ENCODE measurements around the gene ZFYVE1.
"Not testable (repeated sequence)": the region's sequence is repeated elsewhere in the genome, so short reads cannot be mapped to it uniquely, and the experiment has no call there.

Gene ZFYVE1

GRCh38 chr14:73003681-73004080, 23.2 kb downstream of the ZFYVE1 start:
- no peak for DNase-seq

DNA sequence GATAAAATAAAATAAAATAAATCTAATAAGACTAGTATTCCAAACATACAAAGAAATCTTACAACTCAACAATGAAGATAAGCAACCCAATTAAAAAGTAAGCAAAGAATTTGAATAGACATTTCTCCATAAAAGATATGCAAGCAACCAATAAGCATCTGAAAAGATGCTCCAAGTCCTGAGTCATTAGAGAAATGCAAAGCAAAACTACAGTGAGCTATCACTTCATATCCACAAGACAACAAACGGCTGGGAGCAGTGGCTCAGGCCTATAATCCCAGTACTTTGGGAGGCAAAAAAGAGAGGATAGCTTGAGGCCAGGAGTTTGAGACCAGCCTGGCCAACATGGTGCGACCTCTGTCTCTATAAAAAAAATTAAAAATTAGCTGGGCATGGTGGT, 26.8 kb downstream of the ZFYVE1 start:
- DNase-seq = no peak

GRCh38 chr14:72999316-72999715, 27.6 kb downstream of the ZFYVE1 start:
- no peak for DNase-seq

GRCh38 chr14:72998252-72998903, 28.5 kb downstream of the ZFYVE1 start:
- no peak for DNase-seq

- no peak for DNase-seq
Measured at GRCh38 chr14:72996916-72997315, 30.0 kb downstream of the ZFYVE1 start.

GRCh38 chr14:72990171-72990570, 36.7 kb downstream of the ZFYVE1 start:
- no peak for DNase-seq

GRCh38 chr14:72986857-72987256, 40.0 kb downstream of the ZFYVE1 start:
- no peak for DNase-seq

DNA sequence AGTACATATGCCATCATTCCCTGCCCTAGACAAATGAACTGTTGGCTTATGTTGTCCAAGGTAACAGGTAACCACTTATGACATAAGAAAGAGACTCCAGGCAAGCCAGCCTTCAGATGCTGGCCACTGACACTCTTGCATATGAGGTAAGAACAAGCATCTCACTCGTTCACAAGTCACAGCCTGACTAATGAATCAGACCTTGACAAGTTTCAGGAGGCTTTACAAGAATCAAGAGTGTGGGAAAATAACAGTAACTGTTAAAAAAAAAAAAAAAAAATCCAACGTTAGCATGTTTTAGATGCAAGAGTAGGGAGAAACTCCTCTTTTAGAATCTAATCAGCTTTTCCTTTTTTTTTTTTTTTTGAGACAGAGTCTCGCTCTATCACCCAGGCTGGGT, 40.7 kb downstream of the ZFYVE1 start:
- no peak for DNase-seq

DNA sequence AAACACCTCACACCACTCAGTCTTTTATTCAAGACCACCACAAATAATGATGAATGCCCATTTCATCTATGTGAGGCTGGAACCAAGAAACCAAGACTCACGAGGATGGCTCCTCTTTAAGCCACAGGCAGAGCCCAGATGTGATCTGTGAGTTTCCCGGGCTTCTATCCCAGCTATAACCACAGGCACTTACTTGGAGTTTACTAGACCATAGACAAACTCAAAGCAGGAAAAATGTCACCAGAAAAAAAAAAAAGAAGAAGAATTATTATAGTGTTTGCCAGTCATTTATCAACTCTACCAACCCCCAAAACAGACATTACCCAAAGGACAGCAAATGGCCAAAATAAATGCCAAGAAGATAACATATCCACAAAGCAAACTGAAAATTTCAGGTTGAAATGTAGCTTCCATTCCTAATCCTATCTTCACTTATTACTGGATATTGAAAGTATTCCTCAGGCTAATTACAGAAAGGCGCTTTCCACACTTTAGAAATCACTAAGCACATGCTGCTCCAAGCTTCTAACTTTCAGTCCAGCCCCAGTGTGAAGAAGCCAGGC, 44.7 kb downstream of the ZFYVE1 start:
- DNase-seq = no peak

DNA sequence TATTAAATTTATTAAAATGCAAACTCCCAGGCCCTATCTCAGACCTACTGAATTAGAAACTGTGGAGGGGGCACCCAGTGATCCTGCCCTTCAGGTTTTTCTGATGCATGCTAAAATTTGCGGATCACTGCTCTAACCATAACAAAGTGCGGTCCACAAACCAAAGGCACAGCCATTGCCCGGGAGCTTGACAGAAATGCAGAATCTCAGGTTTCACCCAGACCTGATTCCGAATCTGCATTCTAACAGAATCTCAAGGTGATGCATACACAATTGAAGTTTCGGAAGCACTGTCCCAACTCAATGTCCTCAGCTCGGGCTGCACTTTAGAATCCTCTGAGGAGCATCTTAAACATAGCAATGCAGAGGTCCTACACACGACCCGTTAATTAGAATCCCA, 46.0 kb downstream of the ZFYVE1 start:
- no peak for DNase-seq

DNA sequence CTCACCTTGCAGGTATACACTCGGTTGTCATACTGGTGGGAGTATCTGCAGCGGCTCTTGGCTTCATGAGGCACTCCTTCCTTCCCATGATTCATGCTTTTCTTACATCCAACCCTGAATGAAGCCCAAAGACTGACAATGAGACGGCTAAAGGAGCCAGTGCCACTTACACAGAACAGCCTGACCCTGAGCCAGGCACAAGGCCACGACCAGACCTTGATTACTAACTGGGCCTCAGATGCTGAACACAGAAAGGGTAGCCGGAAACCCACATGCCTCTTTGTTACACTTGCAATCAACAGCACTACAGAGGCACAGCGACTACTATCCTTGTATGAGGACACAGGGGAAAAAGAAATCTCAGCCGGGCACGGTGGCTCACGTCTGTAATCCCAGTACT, 48.0 kb downstream of the ZFYVE1 start:
- no peak for DNase-seq

GRCh38 chr14:72975770-72976169, 51.1 kb downstream of the ZFYVE1 start:
- no peak for DNase-seq

DNA sequence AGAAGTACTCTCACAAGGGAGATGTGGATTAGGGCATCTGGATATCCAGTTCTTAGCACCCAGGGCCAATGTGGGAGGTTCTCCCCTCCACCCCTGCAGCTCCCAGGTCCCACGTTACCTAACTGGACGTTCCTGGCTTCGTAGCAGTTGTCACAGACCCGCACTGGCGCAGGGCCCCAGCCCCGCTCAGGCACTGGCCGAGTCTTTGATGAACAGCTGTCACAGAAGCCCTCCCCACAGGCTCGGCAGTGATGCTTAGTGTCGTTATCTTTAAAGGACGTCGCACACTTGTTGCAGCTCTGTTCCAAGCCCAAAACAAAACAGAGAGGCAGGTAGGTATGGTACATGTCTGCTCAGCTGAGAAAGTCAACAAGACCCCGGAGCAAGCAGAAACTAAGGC, 52.2 kb downstream of the ZFYVE1 start:
- no peak for DNase-seq

GRCh38 chr14:72970824-72971434, 56.0 kb downstream of the ZFYVE1 start:
- no peak for DNase-seq

- DNase-seq = no peak
Measured at GRCh38 chr14:72970058-72970630, 56.8 kb downstream of the ZFYVE1 start.

DNA sequence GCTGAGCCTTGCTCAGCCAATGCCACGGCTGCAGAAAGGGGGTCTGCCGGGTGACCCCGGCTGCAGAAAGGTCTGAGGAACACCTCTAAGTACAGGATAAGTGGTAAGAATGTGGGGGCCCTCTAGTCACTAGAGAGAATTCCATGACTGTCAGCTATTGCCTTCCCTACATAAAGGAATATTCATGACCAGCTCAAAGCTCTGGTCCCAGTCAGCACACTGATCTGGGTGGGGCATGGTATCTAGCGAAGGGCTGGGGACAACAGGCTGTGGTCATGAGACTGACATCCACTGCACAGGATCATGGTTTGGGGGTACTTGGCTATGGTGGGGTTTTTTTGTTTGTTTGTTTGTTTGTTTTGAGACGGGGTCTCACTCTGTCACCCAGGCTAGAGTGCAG, 58.6 kb downstream of the ZFYVE1 start:
- DNase-seq = no peak

DNA sequence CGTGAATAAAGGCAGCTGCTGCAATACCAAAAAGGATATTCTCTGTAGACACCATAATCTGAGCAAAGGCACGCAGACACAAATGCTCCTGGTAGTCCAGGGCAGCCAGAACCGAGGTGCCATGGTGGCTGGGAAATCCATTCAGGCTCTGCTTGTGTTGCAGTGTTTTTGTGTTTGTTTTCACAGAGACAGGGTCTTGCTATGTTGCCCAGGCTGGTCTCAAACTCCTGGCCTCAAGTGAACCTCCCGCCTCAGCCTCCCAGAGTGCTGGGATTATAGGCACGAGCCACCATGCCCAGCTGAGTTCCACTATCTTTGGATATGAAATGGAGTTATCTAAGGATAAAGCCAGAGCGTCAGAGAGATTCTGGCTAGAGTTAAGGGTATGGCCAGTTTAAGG, 60.9 kb downstream of the ZFYVE1 start:
- no peak for DNase-seq

DNA sequence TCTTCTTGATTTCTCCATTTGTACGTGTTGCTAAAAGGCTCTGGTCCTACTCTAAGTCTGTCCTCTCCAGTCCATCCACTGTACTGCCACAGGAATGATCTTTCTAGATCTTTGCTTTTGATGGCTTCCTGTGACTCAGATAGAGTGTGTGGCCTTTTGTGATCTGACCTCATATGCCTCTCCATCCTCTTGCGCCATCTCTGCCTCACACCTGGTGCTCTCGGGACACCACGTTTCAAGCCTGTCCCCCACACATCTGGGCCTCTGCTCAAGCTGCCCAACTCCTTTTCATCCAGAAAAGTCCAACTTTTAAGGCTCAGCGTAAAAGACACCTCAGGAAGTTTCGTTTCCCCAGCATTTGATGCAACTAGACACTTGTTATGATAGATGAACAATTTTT, 61.7 kb downstream of the ZFYVE1 start:
- DNase-seq = no peak

DNA sequence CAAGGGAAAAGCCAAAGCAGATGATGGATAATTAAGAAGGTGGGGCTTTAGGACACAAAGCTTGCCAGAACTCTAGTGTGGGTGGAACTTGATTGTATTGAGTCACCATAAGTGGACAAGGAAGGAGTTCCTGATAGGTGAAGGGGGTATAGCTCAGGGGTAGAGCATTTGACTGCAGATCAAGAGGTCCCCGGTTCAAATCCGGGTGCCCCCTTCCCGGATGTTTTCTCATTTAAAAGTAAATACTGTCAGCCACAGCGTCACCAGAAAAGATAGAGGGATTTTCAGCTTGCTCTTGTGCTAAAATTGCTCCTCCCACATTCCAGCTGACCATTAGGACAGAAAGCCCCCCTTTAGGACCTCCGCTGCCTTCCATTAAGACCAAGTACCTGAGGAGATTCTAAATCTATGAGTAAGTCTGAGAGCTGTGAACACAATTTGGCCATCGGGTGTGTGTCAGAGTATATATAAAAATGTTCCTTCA, 64.0 kb downstream of the ZFYVE1 start:
- peak; percentile 57 for DNase-seq

GRCh38 chr14:72962336-72962754, 64.6 kb downstream of the ZFYVE1 start:
- not testable (repeated sequence) for DNase-seq

- DNase-seq = no peak
Measured at GRCh38 chr14:72961579-72962335, 65.1 kb downstream of the ZFYVE1 start.

- DNase-seq = not testable (repeated sequence)
Measured at GRCh38 chr14:72961016-72961415, 65.9 kb downstream of the ZFYVE1 start.

- no peak for DNase-seq
Measured at GRCh38 chr14:72958548-72958947, 68.4 kb downstream of the ZFYVE1 start.
